ENCODE data around the gene CPNE9. TPM values are rescaled to one million over a fixed set of nuclear protein-coding genes. Genes with fewer than 3 reads are reported as not detected.

The CPNE9 gene
- total RNA-seq, 4 donors from 2014 or later, result not detected

- Histone ChIP-seq H3K27ac (no peak overlapping the region), H3K4me1 (no peaks in the 10 kb centered on the region), H3K36me3 (peaks cover 0 to 38% of the 10 kb centered on the region in 2 donors), H3K4me3 (no peak overlapping the region), H3K27me3 (no peaks in the 10 kb centered on the region), H3K9me3 (no peaks in the 10 kb centered on the region)
- no peak for TF ChIP-seq POLR2A (IDR thresholded peaks at IDR 0.05)
- TF ChIP-seq CTCF (IDR thresholded peaks at IDR 0.05 in 4 of 5, conservative IDR thresholded peaks at IDR 0.05 in 1 of 5), result no peak
- DNase-seq, result no peak
- no peak for ATAC-seq
- in situ Hi-C loops (cut with MboI; ENCODE audit: low sequenced_read_pairs in 4 of 4) (no loop called here), intact Hi-C loops (cut with DNase I; ENCODE audit: low total_unique reads) (no loop called here)
Observed at GRCh38 chr3:9779075-9779593, 75.5 kb downstream of the CPNE9 start.

Other genes with a start within 250 kb of the CPNE9 start
- not detected for gene LHFPL4, start 150.0 kb upstream of the CPNE9 start, total RNA-seq
- gene MTMR14, start 54.3 kb upstream of the CPNE9 start, total RNA-seq, result 10 to 100 TPM; 53.7 to 87.0 (median 68.3) TPM
- gene BRPF1, start 27.9 kb downstream of the CPNE9 start, total RNA-seq, result 10 to 100 TPM; 12.0 to 19.5 (median 14.7) TPM
- gene OGG1, start 46.1 kb downstream of the CPNE9 start, total RNA-seq, result 10 to 100 TPM in 1 of 4 donors, 1 to 10 TPM in 3; 4.1 to 13.3 (median 7.4) TPM
- gene CAMK1, start 66.1 kb downstream of the CPNE9 start, total RNA-seq, result 10 to 100 TPM in 1 of 4 donors, 1 to 10 TPM in 3; 2.1 to 11.6 (median 8.0) TPM
- gene TADA3, start 88.6 kb downstream of the CPNE9 start, total RNA-seq, result 10 to 100 TPM; 58.1 to 83.5 (median 66.7) TPM
- gene ARPC4, start 89.2 kb downstream of the CPNE9 start, total RNA-seq, result 100 to 1,000 TPM in 3 of 4 donors, 10 to 100 TPM in 1; 96.8 to 147 (median 143) TPM
- gene TTLL3, start 106.4 kb downstream of the CPNE9 start, total RNA-seq, result 10 to 100 TPM in 2 of 4 donors, 1 to 10 TPM in 2; 3.2 to 17.6 (median 8.5) TPM
- 10 to 100 TPM; 72.7 to 96.7 (median 75.5) TPM for gene RPUSD3, start 140.2 kb downstream of the CPNE9 start, total RNA-seq
- gene CIDEC, start 176.4 kb downstream of the CPNE9 start, total RNA-seq, result 10 to 100 TPM in 1 of 4 donors, 1 to 10 TPM in 3; 1.4 to 13.4 (median 3.5) TPM
- gene JAGN1, start 186.8 kb downstream of the CPNE9 start, total RNA-seq, result 10 to 100 TPM; 42.8 to 96.4 (median 67.0) TPM
- 1 to 10 TPM in 1 of 4 donors, under 1 TPM in 2, not detected in 1; 0.20 to 1.5 (median 0.64) TPM for gene IL17RE, start 199.0 kb downstream of the CPNE9 start, total RNA-seq
- 10 to 100 TPM; 14.8 to 67.3 (median 47.2) TPM for gene IL17RC, start 213.3 kb downstream of the CPNE9 start, total RNA-seq
- gene CRELD1, start 230.0 kb downstream of the CPNE9 start, total RNA-seq, result 10 to 100 TPM; 31.6 to 42.3 (median 37.1) TPM
- 1 to 10 TPM in 3 of 4 donors, under 1 TPM in 1; 0.92 to 7.4 (median 2.5) TPM for gene PRRT3, start 248.6 kb downstream of the CPNE9 start, total RNA-seq